ENCODE data around the gene ERC1. TPM values are rescaled to one million over a fixed set of nuclear protein-coding genes. Genes with fewer than 3 reads are reported as not detected.

ERC1 gene
- total and polyA plus RNA-seq, 2 donors (not counting 3 experiments of a cell fraction or from before 2014, with no cell fraction given): 11.7 to 66.1 TPM

DNA sequence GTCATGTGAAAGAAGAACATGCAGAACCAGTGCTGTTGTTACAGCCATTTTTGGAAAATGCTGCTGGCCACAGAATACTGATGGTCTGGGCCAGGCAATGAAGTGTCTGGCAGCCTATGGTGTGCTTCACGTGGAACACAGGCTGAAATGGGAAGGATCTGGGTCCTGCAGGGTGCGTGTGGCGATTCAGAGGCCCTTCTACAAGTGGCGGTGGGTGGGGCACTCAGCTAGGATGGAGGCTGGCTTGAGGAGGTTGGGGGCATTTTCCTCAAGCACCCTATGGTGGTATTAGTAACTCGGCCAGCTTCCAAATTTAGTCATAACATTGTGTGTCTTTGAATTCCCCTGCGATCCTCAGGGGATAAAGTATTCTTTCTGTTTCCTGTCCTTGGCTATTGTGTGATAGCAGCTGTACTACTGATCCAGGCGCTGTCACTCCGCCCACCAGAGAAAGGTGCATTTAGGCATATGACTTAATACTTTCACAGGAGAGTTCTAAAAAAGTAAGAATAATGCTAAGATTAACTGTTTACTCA is 32.4 kb upstream of the ERC1 start:
- peak overlapping the region; percentile 77 for H2AFZ ChIP-seq (ENCODE audit: low read depth, low read length)
- no peaks in the 10 kb centered on the region for H3K27me3 ChIP-seq (ENCODE audit: control insufficient read depth in 2 of 2, insufficient read depth in 2 of 2, low read length in 2 of 2)
- no peak overlapping the region for H3K9ac ChIP-seq (replicated peaks; ENCODE audit: extremely low read depth, insufficient read depth, low read length)
- H3K9me1 ChIP-seq (replicated peaks; ENCODE audit: control insufficient read depth, extremely low read depth, insufficient read depth, low read length): no peaks in the 10 kb centered on the region
- DNase-seq (ENCODE audit: low read depth, low spot score) (peak; percentile 61), FAIRE-seq (peak; percentile 26)
- no peak for TF ChIP-seq POLR2AphosphoS5 (IDR thresholded peaks at IDR 0.05; ENCODE audit: insufficient read depth, low read depth, low read length)
- TF ChIP-seq GATA2 (IDR thresholded peaks at IDR 0.05; ENCODE audit: insufficient read depth, insufficient read length, low read depth, low read length): no peak
- TF ChIP-seq EZH2 (IDR thresholded peaks at IDR 0.05; ENCODE audit: borderline replicate concordance, low read depth, low read length, severe bottlenecking): no peak
- TF ChIP-seq, protein P1, sequence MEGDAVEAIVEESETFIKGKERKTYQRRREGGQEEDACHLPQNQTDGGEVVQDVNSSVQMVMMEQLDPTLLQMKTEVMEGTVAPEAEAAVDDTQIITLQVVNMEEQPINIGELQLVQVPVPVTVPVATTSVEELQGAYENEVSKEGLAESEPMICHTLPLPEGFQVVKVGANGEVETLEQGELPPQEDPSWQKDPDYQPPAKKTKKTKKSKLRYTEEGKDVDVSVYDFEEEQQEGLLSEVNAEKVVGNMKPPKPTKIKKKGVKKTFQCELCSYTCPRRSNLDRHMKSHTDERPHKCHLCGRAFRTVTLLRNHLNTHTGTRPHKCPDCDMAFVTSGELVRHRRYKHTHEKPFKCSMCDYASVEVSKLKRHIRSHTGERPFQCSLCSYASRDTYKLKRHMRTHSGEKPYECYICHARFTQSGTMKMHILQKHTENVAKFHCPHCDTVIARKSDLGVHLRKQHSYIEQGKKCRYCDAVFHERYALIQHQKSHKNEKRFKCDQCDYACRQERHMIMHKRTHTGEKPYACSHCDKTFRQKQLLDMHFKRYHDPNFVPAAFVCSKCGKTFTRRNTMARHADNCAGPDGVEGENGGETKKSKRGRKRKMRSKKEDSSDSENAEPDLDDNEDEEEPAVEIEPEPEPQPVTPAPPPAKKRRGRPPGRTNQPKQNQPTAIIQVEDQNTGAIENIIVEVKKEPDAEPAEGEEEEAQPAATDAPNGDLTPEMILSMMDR (IDR thresholded peaks at IDR 0.05; ENCODE audit: extremely low read depth in 1 of 2, insufficient read depth in 1 of 2, low read depth in 1 of 2, low read length in 2 of 2): no peak
- TF ChIP-seq POLR2A (IDR thresholded peaks at IDR 0.05; ENCODE audit: low read depth, low read length): no peak
- no peaks in the 10 kb centered on the region for H3K9me3 ChIP-seq (replicated peaks; ENCODE audit: control insufficient read depth, insufficient read depth, low read length)
- dilution Hi-C loops (cut with MboI; ENCODE audit: extremely low pct_ligation_motif_present, low sequenced_read_pairs) (no loop called here), intact Hi-C loops (cut with micrococcal nuclease) (no loop called here)
- ChIA-PET POLR2A (no interaction called here), CTCF (interaction anchor here (2.6 to 2.7 kb wide), 2 partner anchors 9 to 134 kb away, joined by 11 read pairs; partner anchors contain the start of gene RAD52)
- H3K79me2 ChIP-seq (ENCODE audit: control insufficient read depth, insufficient read depth, low read length): no peaks in the 10 kb centered on the region
- H3K4me3 ChIP-seq (replicated peaks in 1 of 3; ENCODE audit: insufficient read depth in 1 of 3, low read depth in 1 of 3, low read length in 3 of 3): no peak overlapping the region
- H3K4me2 ChIP-seq (ENCODE audit: insufficient read depth, low read length): no peak overlapping the region
- no TSS peak for BruUV-seq (replicated peaks)
- no peaks in the 10 kb centered on the region for H3K36me3 ChIP-seq (ENCODE audit: control insufficient read depth in 2 of 2, extremely low read depth in 1 of 2, insufficient read depth in 2 of 2, low read length in 2 of 2)
- peaks cover 13% of the 10 kb centered on the region for H3K4me1 ChIP-seq (ENCODE audit: control insufficient read depth, extremely low read depth, insufficient read depth, low read length)
- H3K27ac ChIP-seq (ENCODE audit: insufficient read depth, low read depth, low read length): no peak overlapping the region
- H4K20me1 ChIP-seq (replicated peaks; ENCODE audit: control insufficient read depth, extremely low read depth, insufficient read depth, low read length): no peaks in the 10 kb centered on the region

DNA sequence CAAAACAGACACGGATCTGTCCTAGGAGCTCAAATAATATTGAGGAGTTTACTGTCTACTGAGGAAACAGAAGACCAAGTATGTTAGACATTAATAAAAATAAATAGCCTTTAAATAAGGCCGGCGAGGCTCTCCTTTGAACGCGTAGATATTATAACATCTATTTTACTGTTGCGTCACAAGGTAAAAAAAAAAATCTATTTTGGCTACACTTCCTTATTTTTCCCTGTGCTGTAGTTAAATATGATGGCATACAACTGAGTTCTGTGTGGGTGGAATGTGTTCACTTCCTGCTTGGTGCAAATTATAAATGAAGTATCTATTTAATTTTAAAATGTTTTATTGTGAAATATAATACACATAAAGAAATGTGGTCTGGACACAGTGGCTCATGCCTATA is 24.3 kb upstream of the ERC1 start:
- no peak overlapping the region for H3K4me3 ChIP-seq (replicated peaks in 1 of 3; ENCODE audit: insufficient read depth in 1 of 3, low read depth in 1 of 3, low read length in 3 of 3)
- intact Hi-C loops (cut with micrococcal nuclease) (no loop called here), dilution Hi-C loops (cut with MboI; ENCODE audit: extremely low pct_ligation_motif_present, low sequenced_read_pairs) (no loop called here)
- H3K4me1 ChIP-seq (ENCODE audit: control insufficient read depth, extremely low read depth, insufficient read depth, low read length): no peaks in the 10 kb centered on the region
- H3K27me3 ChIP-seq (ENCODE audit: control insufficient read depth in 2 of 2, insufficient read depth in 2 of 2, low read length in 2 of 2): no peaks in the 10 kb centered on the region
- no peaks in the 10 kb centered on the region for H4K20me1 ChIP-seq (replicated peaks; ENCODE audit: control insufficient read depth, extremely low read depth, insufficient read depth, low read length)
- no peak overlapping the region for H3K27ac ChIP-seq (ENCODE audit: insufficient read depth, low read depth, low read length)
- FAIRE-seq (no peak), DNase-seq (ENCODE audit: low read depth, low spot score) (no peak)
- BruUV-seq (replicated peaks): no TSS peak
- ChIA-PET POLR2A (no interaction called here), CTCF (interaction anchor here (1.1 to 1.7 kb wide), 3 partner anchors 9 to 126 kb away, joined by 3 to 11 read pairs (median 3); no protein-coding TSS in a partner anchor)
- no peak overlapping the region for H2AFZ ChIP-seq (ENCODE audit: low read depth, low read length)
- TF ChIP-seq POLR2AphosphoS5 (IDR thresholded peaks at IDR 0.05; ENCODE audit: insufficient read depth, low read depth, low read length): no peak
- TF ChIP-seq, protein P1 (IDR thresholded peaks at IDR 0.05; ENCODE audit: extremely low read depth in 1 of 2, insufficient read depth in 1 of 2, low read depth in 1 of 2, low read length in 2 of 2): no peak
- no peak for TF ChIP-seq JUN (IDR thresholded peaks at IDR 0.05; ENCODE audit: borderline replicate concordance, insufficient read depth, insufficient read length, low read depth)
- TF ChIP-seq, protein P2, sequence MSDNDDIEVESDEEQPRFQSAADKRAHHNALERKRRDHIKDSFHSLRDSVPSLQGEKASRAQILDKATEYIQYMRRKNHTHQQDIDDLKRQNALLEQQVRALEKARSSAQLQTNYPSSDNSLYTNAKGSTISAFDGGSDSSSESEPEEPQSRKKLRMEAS (IDR thresholded peaks at IDR 0.05; ENCODE audit: insufficient read depth, insufficient read length): no peak
- TF ChIP-seq FOS (IDR thresholded peaks at IDR 0.05; ENCODE audit: borderline replicate concordance, insufficient read depth, low read length): no peak
- no peak for TF ChIP-seq GATA2 (IDR thresholded peaks at IDR 0.05; ENCODE audit: insufficient read depth, insufficient read length, low read depth, low read length)
- TF ChIP-seq EZH2 (IDR thresholded peaks at IDR 0.05; ENCODE audit: borderline replicate concordance, low read depth, low read length, severe bottlenecking): no peak
- TF ChIP-seq MYC (IDR thresholded peaks at IDR 0.05; ENCODE audit: low read depth, low read length): no peak
- H3K36me3 ChIP-seq (ENCODE audit: control insufficient read depth in 2 of 2, extremely low read depth in 1 of 2, insufficient read depth in 2 of 2, low read length in 2 of 2): no peaks in the 10 kb centered on the region
- no peak overlapping the region for H3K9ac ChIP-seq (replicated peaks; ENCODE audit: extremely low read depth, insufficient read depth, low read length)
- H3K79me2 ChIP-seq (ENCODE audit: control insufficient read depth, insufficient read depth, low read length): no peaks in the 10 kb centered on the region
- H3K9me3 ChIP-seq (replicated peaks; ENCODE audit: control insufficient read depth, insufficient read depth, low read length): no peaks in the 10 kb centered on the region
- H3K9me1 ChIP-seq (replicated peaks; ENCODE audit: control insufficient read depth, extremely low read depth, insufficient read depth, low read length): no peaks in the 10 kb centered on the region
- H3K4me2 ChIP-seq (ENCODE audit: insufficient read depth, low read length): no peak overlapping the region
